Neural cell (in vitro differentiated cells): ENCODE measurements around the gene RDH16. TPM values are rescaled to one million over a fixed set of nuclear protein-coding genes. Genes with fewer than 3 reads are reported as not detected.

ENCODE experiments used
- H2AFZ ChIP-seq: fragments of 200-600, 300-800 bp; sonication (generic), shearing (Covaris generic); 2 replicates; pipeline ENCODE4 v1.6.0; 2014; ENCODE audit warnings: low read depth, mild to moderate bottlenecking, antibody characterized with exemption, low read length, moderate library complexity
- H3F3A ChIP-seq: fragments of 200-600 bp; shearing (Covaris generic); 2 replicates; pipeline ENCODE4 v1.6.1; 2016; ENCODE audit warnings: mild to moderate bottlenecking, moderate library complexity, mixed read lengths, antibody characterized with exemption, low read length; ENCODE audit not compliant: insufficient read depth, poor library complexity, severe bottlenecking
- H3K27ac ChIP-seq: fragments of 200-600, 300-800 bp; sonication (generic), shearing (Covaris generic); 2 replicates; pipeline ENCODE4 v1.5.1; 2014; ENCODE audit warnings: mild to moderate bottlenecking, low read length, moderate library complexity
- H3K27me3 ChIP-seq: fragments of 300-800, 200-600 bp; sonication (generic), shearing (Covaris generic); 2 replicates; pipeline ENCODE4 v1.6.0; 2014; ENCODE audit warnings: mild to moderate bottlenecking, low read depth, low read length, moderate library complexity; ENCODE audit not compliant: insufficient read depth
- H3K36me3 ChIP-seq: fragments of 300-800, 200-600 bp; sonication (generic), shearing (Covaris generic); 2 replicates; pipeline ENCODE4 v1.5.1; 2014; ENCODE audit warnings: mild to moderate bottlenecking, antibody characterized with exemption, low read length, moderate library complexity; ENCODE audit not compliant: insufficient read depth
- H3K4me2 ChIP-seq: fragments of 300-800, 200-600 bp; sonication (generic), shearing (Covaris generic); 2 replicates; pipeline ENCODE4 v1.6.0; 2014; ENCODE audit warnings: mild to moderate bottlenecking, low read length
- H3K4me3 ChIP-seq: fragments of 300-800, 200-600 bp; sonication (generic), shearing (Covaris generic); 2 replicates; pipeline ENCODE4 v1.5.1; 2014; ENCODE audit warnings: mild to moderate bottlenecking, low read length, moderate library complexity
- H3K79me2 ChIP-seq: fragments of 200-600 bp; shearing (Covaris generic); replicated peaks from 2 replicates; pipeline ENCODE4 v1.6.0; 2014; ENCODE audit warnings: mild to moderate bottlenecking, low read length, moderate library complexity; ENCODE audit not compliant: insufficient read depth
- H3K9ac ChIP-seq: fragments of 300-800, 200-600 bp; sonication (generic), shearing (Covaris generic); 2 replicates; pipeline ENCODE4 v1.6.1; 2016; ENCODE audit warnings: mild to moderate bottlenecking, low read length, mixed read lengths
- H3K9me2 ChIP-seq: fragments of 200-600 bp; shearing (Covaris generic); 2 replicates; pipeline ENCODE4 v1.6.1; 2016; ENCODE audit warnings: mild to moderate bottlenecking, low read length, mixed read lengths; ENCODE audit not compliant: insufficient read depth
- H3K9me3 ChIP-seq: fragments of 200-600, 300-800 bp; sonication (generic), shearing (Covaris generic); 2 replicates; pipeline ENCODE4 v1.6.1; 2016; ENCODE audit warnings: mild to moderate bottlenecking, mixed run types, low read length, moderate library complexity, mixed read lengths
- H4K20me1 ChIP-seq: fragments of 200-600 bp; shearing (Covaris generic); 2 replicates; pipeline ENCODE4 v1.6.1; 2016; ENCODE audit warnings: mild to moderate bottlenecking, mixed run types; ENCODE audit not compliant: insufficient read depth
- CTCF ChIP-seq: fragments of 450-650 bp; IDR thresholded peaks from 2 replicates; pipeline ENCODE4 v1.5.1; 2014; ENCODE audit warnings: antibody characterized with exemption, mild to moderate bottlenecking, moderate library complexity; ENCODE audit not compliant: poor library complexity, severe bottlenecking
- EP300 ChIP-seq: fragments of 450-650 bp; conservative IDR thresholded peaks from 2 replicates; pipeline ENCODE4 v1.6.1; 2014; ENCODE audit warnings: antibody characterized with exemption, mild to moderate bottlenecking, moderate library complexity; ENCODE audit not compliant: poor library complexity, severe bottlenecking
- EZH2 ChIP-seq: fragments of 200-600, 300-800 bp; shearing (Covaris generic), sonication (generic); IDR thresholded peaks from 2 replicates; pipeline ENCODE4 v1.6.1; 2014; ENCODE audit warnings: antibody characterized with exemption, low read length, borderline replicate concordance, mild to moderate bottlenecking; ENCODE audit not compliant: insufficient read depth, poor library complexity, severe bottlenecking
- MXI1 ChIP-seq: fragments of 450-650 bp; conservative IDR thresholded peaks from 2 replicates; pipeline ENCODE4 v1.6.1; 2014; ENCODE audit warnings: antibody characterized with exemption, mild to moderate bottlenecking; ENCODE audit not compliant: poor library complexity, severe bottlenecking
- POLR2AphosphoS5 ChIP-seq: IDR thresholded peaks from 2 replicates; pipeline ENCODE4 v1.6.1; 2012
- RAD21 ChIP-seq: fragments of 450-650 bp; conservative IDR thresholded peaks from 2 replicates; pipeline ENCODE4 v1.6.1; 2014; ENCODE audit warnings: antibody characterized with exemption, mild to moderate bottlenecking, moderate library complexity
- SMC3 ChIP-seq: fragments of 450-650 bp; conservative IDR thresholded peaks from 2 replicates; pipeline ENCODE4 v1.6.1; 2014; ENCODE audit warnings: antibody characterized with exemption, mild to moderate bottlenecking, moderate library complexity; ENCODE audit not compliant: poor library complexity
- TAF1 ChIP-seq: IDR thresholded peaks from 2 replicates; pipeline ENCODE4 v1.6.1; 2012; ENCODE audit warnings: low read depth
- polyA plus RNA-seq: library from polyadenylated mRNA; depleted of rRNA; stranded (reverse); fragments of >200 nt; gene quantifications from 2 replicates; pipeline ENCODE4 v1.2.3, GENCODE V29; 2014
- TF ChIP-seq, protein P1 (sequence below): IDR thresholded peaks from 2 replicates; pipeline ENCODE4 v1.6.1; 2012; ENCODE audit warnings: borderline replicate concordance

RDH16 gene
- polyA plus RNA-seq, 1 donor from 2014 or later, result 1.0 TPM

- Histone ChIP-seq H3K4me2 (no peak overlapping the region), H3F3A (no peaks in the 10 kb centered on the region), H3K27ac (no peak overlapping the region), H3K9me3 (no peaks in the 10 kb centered on the region), H3K4me3 (no peak overlapping the region), H3K79me2 (peaks cover 13% of the 10 kb centered on the region), H3K9ac (no peak overlapping the region), H3K9me2 (no peaks in the 10 kb centered on the region), H2AFZ (no peak overlapping the region), H4K20me1 (no peaks in the 10 kb centered on the region), H3K27me3 (no peaks in the 10 kb centered on the region), H3K36me3 (no peaks in the 10 kb centered on the region)
- TF ChIP-seq RAD21 (no peak), SMC3 (no peak), MXI1 (no peak), POLR2AphosphoS5 (no peak)
- TF ChIP-seq, protein P1, sequence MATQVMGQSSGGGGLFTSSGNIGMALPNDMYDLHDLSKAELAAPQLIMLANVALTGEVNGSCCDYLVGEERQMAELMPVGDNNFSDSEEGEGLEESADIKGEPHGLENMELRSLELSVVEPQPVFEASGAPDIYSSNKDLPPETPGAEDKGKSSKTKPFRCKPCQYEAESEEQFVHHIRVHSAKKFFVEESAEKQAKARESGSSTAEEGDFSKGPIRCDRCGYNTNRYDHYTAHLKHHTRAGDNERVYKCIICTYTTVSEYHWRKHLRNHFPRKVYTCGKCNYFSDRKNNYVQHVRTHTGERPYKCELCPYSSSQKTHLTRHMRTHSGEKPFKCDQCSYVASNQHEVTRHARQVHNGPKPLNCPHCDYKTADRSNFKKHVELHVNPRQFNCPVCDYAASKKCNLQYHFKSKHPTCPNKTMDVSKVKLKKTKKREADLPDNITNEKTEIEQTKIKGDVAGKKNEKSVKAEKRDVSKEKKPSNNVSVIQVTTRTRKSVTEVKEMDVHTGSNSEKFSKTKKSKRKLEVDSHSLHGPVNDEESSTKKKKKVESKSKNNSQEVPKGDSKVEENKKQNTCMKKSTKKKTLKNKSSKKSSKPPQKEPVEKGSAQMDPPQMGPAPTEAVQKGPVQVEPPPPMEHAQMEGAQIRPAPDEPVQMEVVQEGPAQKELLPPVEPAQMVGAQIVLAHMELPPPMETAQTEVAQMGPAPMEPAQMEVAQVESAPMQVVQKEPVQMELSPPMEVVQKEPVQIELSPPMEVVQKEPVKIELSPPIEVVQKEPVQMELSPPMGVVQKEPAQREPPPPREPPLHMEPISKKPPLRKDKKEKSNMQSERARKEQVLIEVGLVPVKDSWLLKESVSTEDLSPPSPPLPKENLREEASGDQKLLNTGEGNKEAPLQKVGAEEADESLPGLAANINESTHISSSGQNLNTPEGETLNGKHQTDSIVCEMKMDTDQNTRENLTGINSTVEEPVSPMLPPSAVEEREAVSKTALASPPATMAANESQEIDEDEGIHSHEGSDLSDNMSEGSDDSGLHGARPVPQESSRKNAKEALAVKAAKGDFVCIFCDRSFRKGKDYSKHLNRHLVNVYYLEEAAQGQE, result no peak
Observed at GRCh38 chr12:56995930-56996496, 38.6 kb upstream of the RDH16 start.

GRCh38 chr12:56995201-56995929, 38.0 kb upstream of the RDH16 start:
- Histone ChIP-seq H3F3A (no peaks in the 10 kb centered on the region), H3K9me2 (no peaks in the 10 kb centered on the region), H3K27ac (no peak overlapping the region), H3K27me3 (no peaks in the 10 kb centered on the region), H3K79me2 (peaks cover 7% of the 10 kb centered on the region), H4K20me1 (no peaks in the 10 kb centered on the region), H3K4me3 (no peak overlapping the region), H3K36me3 (no peaks in the 10 kb centered on the region), H3K9ac (no peak overlapping the region), H3K4me2 (no peak overlapping the region), H3K9me3 (no peaks in the 10 kb centered on the region), H2AFZ (no peak overlapping the region)
- no peak for TF ChIP-seq TAF1
- no peak for TF ChIP-seq EZH2
- no peak for TF ChIP-seq CTCF
- TF ChIP-seq POLR2AphosphoS5, result no peak
- TF ChIP-seq RAD21, result no peak
- TF ChIP-seq EP300, result no peak
- TF ChIP-seq SMC3, result no peak
- no peak for TF ChIP-seq MXI1
- TF ChIP-seq, protein P1, result no peak
